ENCODE measurements around the gene DHRS13.
A peak's percentile ranks its signal among the peaks of the same experiment; 100 is the strongest.
"Not testable (repeated sequence)": the region's sequence is repeated elsewhere in the genome, so short reads cannot be mapped to it uniquely, and the experiment has no call there.

The DHRS13 gene

GRCh38 chr17:28941251-28941650 lies 38.4 kb upstream of the DHRS13 start:
- no peak for DNase-seq (ENCODE audit: low spot score in 2 of 2)
- peak overlapping the region; percentile 32 for H3K27ac Mint-ChIP-seq
- H3K4me3 Mint-ChIP-seq: no peak overlapping the region
- no peak for ATAC-seq
- no peaks in the 10 kb centered on the region for H3K9me3 Mint-ChIP-seq
- peaks cover 73% of the 10 kb centered on the region for H3K4me1 Mint-ChIP-seq
- peaks cover 68% of the 10 kb centered on the region for H3K36me3 Mint-ChIP-seq

GRCh38 chr17:28940675-28941074 lies 37.8 kb upstream of the DHRS13 start:
- Mint-ChIP-seq H3K4me3 (no peak overlapping the region), H3K9me3 (no peaks in the 10 kb centered on the region)
- ATAC-seq: no peak

GRCh38 chr17:28940142-28940541 lies 37.3 kb upstream of the DHRS13 start:
- DNase-seq (ENCODE audit: low spot score in 2 of 2) (no peak), ATAC-seq (peak; percentile 36)
- H3K27ac Mint-ChIP-seq: no peak overlapping the region
- peaks cover 69% of the 10 kb centered on the region for H3K4me1 Mint-ChIP-seq
- H3K36me3 Mint-ChIP-seq: peaks cover 62% of the 10 kb centered on the region
- no peaks in the 10 kb centered on the region for H3K9me3 Mint-ChIP-seq
- no peak overlapping the region for H3K4me3 Mint-ChIP-seq

More at GRCh38 chr17:28940675-28941074, 37.8 kb upstream of the DHRS13 start:
- Mint-ChIP-seq H3K27ac (no peak overlapping the region), H3K36me3 (peaks cover 67% of the 10 kb centered on the region), H3K4me1 (peaks cover 73% of the 10 kb centered on the region)
- no peak for DNase-seq (ENCODE audit: low spot score in 2 of 2)

GRCh38 chr17:28938552-28938951 lies 35.7 kb upstream of the DHRS13 start:
- DNase-seq (ENCODE audit: low spot score in 2 of 2) (no peak), ATAC-seq (no peak)
- H3K36me3 Mint-ChIP-seq: peaks cover 59% of the 10 kb centered on the region
- H3K9me3 Mint-ChIP-seq: no peaks in the 10 kb centered on the region
- peaks cover 63% of the 10 kb centered on the region for H3K4me1 Mint-ChIP-seq
- H3K27ac Mint-ChIP-seq: peak overlapping the region; percentile 30
- no peak overlapping the region for H3K4me3 Mint-ChIP-seq

GRCh38 chr17:28937044-28937729 lies 34.3 kb upstream of the DHRS13 start:
- ATAC-seq: no peak
- peak overlapping the region; percentile 29 for H3K27ac Mint-ChIP-seq
- H3K9me3 Mint-ChIP-seq: no peaks in the 10 kb centered on the region
- H3K36me3 Mint-ChIP-seq: peaks cover 46% of the 10 kb centered on the region
- no peak for DNase-seq (ENCODE audit: low spot score in 2 of 2)
- peaks cover 60% of the 10 kb centered on the region for H3K4me1 Mint-ChIP-seq
- no peak overlapping the region for H3K4me3 Mint-ChIP-seq

- no peaks in the 10 kb centered on the region for H3K9me3 Mint-ChIP-seq
- no peak for DNase-seq (ENCODE audit: low spot score in 2 of 2)
- no peak for ATAC-seq
- peaks cover 53% of the 10 kb centered on the region for H3K4me1 Mint-ChIP-seq
- no peak overlapping the region for H3K4me3 Mint-ChIP-seq
- H3K27ac Mint-ChIP-seq: no peak overlapping the region
- H3K36me3 Mint-ChIP-seq: peaks cover 43% of the 10 kb centered on the region
Observed at GRCh38 chr17:28935744-28936460, 33.0 kb upstream of the DHRS13 start.

GRCh38 chr17:28934508-28934907 lies 31.6 kb upstream of the DHRS13 start:
- not testable (repeated sequence) for H3K4me3 Mint-ChIP-seq; H3K27ac Mint-ChIP-seq; ATAC-seq; H3K9me3 Mint-ChIP-seq; DNase-seq (ENCODE audit: low spot score in 2 of 2)
- peaks cover 34% of the 10 kb centered on the region for H3K36me3 Mint-ChIP-seq
- H3K4me1 Mint-ChIP-seq: peaks cover 49% of the 10 kb centered on the region

GRCh38 chr17:28929787-28930186 lies 26.9 kb upstream of the DHRS13 start:
- Mint-ChIP-seq H3K4me3 (no peak overlapping the region), H3K36me3 (peaks cover 55% of the 10 kb centered on the region), H3K9me3 (no peaks in the 10 kb centered on the region), H3K27ac (peak overlapping the region; percentile 36), H3K4me1 (peaks cover 53% of the 10 kb centered on the region)
- ATAC-seq (no peak), DNase-seq (ENCODE audit: low spot score in 2 of 2) (no peak)

GRCh38 chr17:28928061-28928460 lies 25.2 kb upstream of the DHRS13 start:
- H3K36me3 Mint-ChIP-seq: peaks cover 63% of the 10 kb centered on the region
- peak overlapping the region; percentile 60 for H3K27ac Mint-ChIP-seq
- H3K4me3 Mint-ChIP-seq: no peak overlapping the region
- no peaks in the 10 kb centered on the region for H3K9me3 Mint-ChIP-seq
- ATAC-seq: peak; percentile 92
- no peak for DNase-seq (ENCODE audit: low spot score in 2 of 2)
- peaks cover 59% of the 10 kb centered on the region for H3K4me1 Mint-ChIP-seq

- no peak for ATAC-seq
- Mint-ChIP-seq H3K4me3 (no peak overlapping the region), H3K9me3 (no peaks in the 10 kb centered on the region), H3K36me3 (peaks cover 71% of the 10 kb centered on the region), H3K4me1 (peaks cover 52% of the 10 kb centered on the region), H3K27ac (peak overlapping the region; percentile 60)
- DNase-seq (ENCODE audit: low spot score in 2 of 2): no peak
Observed at GRCh38 chr17:28926786-28927185, 23.9 kb upstream of the DHRS13 start.

- Mint-ChIP-seq H3K36me3 (peaks cover 71% of the 10 kb centered on the region), H3K9me3 (no peaks in the 10 kb centered on the region), H3K4me1 (peaks cover 52% of the 10 kb centered on the region), H3K27ac (peak overlapping the region; percentile 60), H3K4me3 (peak overlapping the region; percentile 38)
- DNase-seq (ENCODE audit: low spot score in 2 of 2) (no peak), ATAC-seq (no peak)
Observed at GRCh38 chr17:28926366-28926765, 23.5 kb upstream of the DHRS13 start.

- H3K9me3 Mint-ChIP-seq: no peaks in the 10 kb centered on the region
- DNase-seq (ENCODE audit: low spot score in 2 of 2) (peak in 1 of 2 donors; percentile 26), ATAC-seq (peak; percentile 95)
- H3K27ac Mint-ChIP-seq: peak overlapping the region; percentile 60
- H3K36me3 Mint-ChIP-seq: peaks cover 74% of the 10 kb centered on the region
- H3K4me1 Mint-ChIP-seq: peaks cover 52% of the 10 kb centered on the region
- peak overlapping the region; percentile 38 for H3K4me3 Mint-ChIP-seq
Observed at GRCh38 chr17:28925912-28926365, 23.1 kb upstream of the DHRS13 start.

GRCh38 chr17:28920201-28920600 lies 17.3 kb upstream of the DHRS13 start:
- Mint-ChIP-seq H3K36me3 (peaks cover 100% of the 10 kb centered on the region), H3K9me3 (peaks cover 2% of the 10 kb centered on the region), H3K27ac (peak overlapping the region; percentile 70), H3K4me3 (no peak overlapping the region), H3K4me1 (peaks cover 21% of the 10 kb centered on the region)
- ATAC-seq: no peak
- DNase-seq (ENCODE audit: low spot score in 2 of 2): no peak

- Mint-ChIP-seq H3K36me3 (peaks cover 100% of the 10 kb centered on the region), H3K4me1 (peaks cover 12% of the 10 kb centered on the region), H3K9me3 (peaks cover 7% of the 10 kb centered on the region), H3K4me3 (no peak overlapping the region), H3K27ac (peak overlapping the region; percentile 70)
- no peak for DNase-seq (ENCODE audit: low spot score in 2 of 2)
- ATAC-seq: no peak
Observed at GRCh38 chr17:28918295-28918694, 15.4 kb upstream of the DHRS13 start.

- ATAC-seq (no peak), DNase-seq (ENCODE audit: low spot score in 2 of 2) (no peak)
- Mint-ChIP-seq H3K4me3 (no peak overlapping the region), H3K36me3 (peaks cover 100% of the 10 kb centered on the region), H3K4me1 (peaks cover 10% of the 10 kb centered on the region), H3K27ac (peak overlapping the region; percentile 70), H3K9me3 (peaks cover 7% of the 10 kb centered on the region)
Observed at GRCh38 chr17:28917465-28917864, 14.6 kb upstream of the DHRS13 start.

GRCh38 chr17:28917029-28917428 lies 14.2 kb upstream of the DHRS13 start:
- peaks cover 100% of the 10 kb centered on the region for H3K36me3 Mint-ChIP-seq
- no peak overlapping the region for H3K4me3 Mint-ChIP-seq
- ATAC-seq: no peak
- DNase-seq (ENCODE audit: low spot score in 2 of 2): no peak
- peak overlapping the region; percentile 70 for H3K27ac Mint-ChIP-seq
- peaks cover 7% of the 10 kb centered on the region for H3K9me3 Mint-ChIP-seq
- H3K4me1 Mint-ChIP-seq: peaks cover 10% of the 10 kb centered on the region

All from stimulated activated effector memory CD8-positive, alpha-beta T cell treated with anti-CD3 and anti-CD28 coated beads, Interleukin-12 subunit alpha, Interleukin-12 subunit beta, amount 100 ng/mL, for 72 hours (primary cell).